Measurements from ENCODE around the gene UBAP1.
A peak's percentile ranks its signal among the peaks of the same experiment; 100 is the strongest.
"Not testable (repeated sequence)": the region's sequence is repeated elsewhere in the genome, so short reads cannot be mapped to it uniquely, and the experiment has no call there.

UBAP1 gene

DNA sequence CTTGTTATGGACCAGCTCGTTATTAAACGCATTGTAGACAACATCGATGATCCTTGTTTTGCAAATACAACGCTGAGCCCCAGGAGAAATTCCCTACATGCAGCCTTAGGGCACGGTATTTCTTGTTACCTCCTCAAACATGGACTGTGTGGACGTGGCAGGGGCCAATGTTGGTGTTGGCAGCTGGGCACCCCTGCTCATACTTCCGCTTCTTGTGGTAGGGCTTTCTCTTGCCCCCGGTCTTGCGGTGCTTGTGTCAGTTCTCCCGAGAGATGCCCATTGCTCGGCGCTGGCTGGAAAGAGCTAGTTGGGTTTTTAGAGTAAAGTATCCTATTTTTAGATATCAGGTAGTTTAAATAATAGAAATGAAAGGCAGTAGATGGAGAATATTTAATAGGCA is 45.5 kb downstream of the UBAP1 start:
- no peak for DNase-seq (ENCODE audit: low spot score)

DNA sequence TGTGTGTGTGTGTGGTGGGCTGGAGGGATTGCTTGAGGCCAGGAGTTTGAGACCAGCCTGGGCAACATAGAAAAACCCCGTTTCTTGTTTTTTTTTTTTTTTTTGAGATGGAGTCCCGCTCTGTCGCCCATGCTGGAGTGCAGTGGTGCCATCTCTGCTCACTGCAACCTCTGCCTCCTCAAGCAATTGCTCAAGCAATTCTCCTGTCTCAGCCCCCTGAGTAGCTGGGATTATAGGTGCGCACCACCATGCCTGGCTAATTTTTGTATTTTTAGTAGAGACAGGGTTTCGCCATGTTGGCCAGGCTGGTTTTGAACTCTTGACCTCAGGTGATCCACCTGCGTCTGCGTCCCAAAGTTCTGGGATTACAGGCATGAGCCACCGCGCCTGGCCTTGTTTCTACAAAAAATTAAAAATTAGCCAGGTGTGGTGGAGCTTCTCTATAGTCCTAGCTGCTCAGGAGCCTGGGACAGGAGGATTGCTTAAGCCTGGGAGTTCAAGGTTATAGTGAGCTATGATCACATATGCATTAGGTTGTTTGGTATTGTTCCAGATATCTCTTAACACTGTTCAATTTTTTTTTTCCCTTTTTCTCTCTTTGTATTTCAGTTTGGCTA is 47.4 kb downstream of the UBAP1 start:
- DNase-seq (ENCODE audit: low spot score) = not testable (repeated sequence)

DNA sequence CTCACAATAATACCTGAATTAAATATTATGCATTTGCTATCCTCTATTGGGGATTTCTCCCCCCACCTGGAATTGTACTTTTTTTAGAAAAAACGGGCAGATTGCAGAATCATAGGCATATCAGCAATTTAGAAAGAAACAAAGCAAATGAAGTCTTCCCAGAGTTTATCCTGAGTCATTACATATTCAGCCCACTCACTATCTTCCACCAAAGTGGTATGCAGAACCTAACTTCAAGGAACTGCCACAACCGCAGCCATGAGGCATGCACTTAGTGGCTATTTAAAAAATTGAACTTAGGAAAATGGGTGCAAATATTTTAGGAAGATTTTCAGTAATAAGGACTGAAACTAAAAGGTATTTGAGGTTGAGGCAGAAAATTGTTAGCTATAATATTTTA is 48.6 kb downstream of the UBAP1 start:
- DNase-seq (ENCODE audit: low spot score) = no peak

DNA sequence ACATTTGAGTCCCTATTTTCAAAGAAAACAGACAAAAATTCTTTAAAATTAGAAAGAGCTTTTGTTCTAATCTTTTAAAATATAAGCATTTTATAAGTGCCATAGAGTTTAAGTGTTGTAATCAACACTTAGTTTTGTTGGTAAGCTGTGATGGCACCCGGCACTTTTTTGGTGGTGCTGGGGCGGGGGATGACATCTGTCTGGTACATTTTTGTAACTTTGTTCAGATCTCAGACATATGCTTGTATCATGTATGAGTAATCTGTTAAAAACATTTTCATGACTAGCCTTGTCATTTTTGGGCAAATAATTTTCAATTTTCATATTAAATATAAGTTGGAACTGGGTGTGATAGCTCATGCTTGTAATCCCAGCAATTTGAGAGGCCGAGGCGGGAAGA is 51.7 kb downstream of the UBAP1 start:
- no peak for DNase-seq (ENCODE audit: low spot score)

DNA sequence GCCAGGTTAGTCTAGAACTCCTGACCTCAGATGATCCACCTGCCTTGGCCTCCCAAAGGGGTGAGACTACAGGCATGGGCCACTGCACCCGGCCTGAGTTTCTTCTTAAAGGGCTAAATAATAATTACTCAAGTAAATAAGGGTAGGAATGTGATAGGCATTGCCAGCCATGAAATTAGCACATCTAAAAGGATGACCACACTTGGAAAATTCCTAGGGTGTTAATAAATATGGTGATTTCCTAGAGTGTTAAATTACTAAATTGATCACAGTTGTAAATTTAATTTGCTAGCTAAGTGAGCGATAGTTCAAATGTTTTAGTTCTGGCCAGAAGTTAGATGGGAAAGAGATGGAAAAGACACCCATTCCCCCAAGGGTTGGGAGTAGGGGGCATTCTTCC is 53.4 kb downstream of the UBAP1 start:
- no peak for DNase-seq (ENCODE audit: low spot score)

DNA sequence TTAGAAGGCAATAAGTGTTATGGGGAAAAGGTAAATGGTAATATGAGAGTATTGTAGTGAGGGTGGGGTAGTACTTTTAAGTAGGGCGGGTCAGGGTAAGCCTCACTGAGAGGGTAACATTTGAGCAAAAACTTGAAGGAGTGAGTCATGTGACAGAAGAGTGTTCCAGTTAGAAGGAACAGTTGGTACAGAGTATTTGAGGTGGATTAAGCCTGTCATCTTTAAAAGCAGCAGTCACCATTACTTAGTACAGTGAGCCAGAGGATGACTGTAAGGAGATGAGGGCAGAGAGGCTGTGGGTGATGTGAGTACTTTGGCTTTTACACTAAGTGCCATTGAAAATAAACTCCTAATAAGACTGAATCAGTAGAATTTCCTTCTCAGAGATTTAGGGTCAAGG is 54.8 kb downstream of the UBAP1 start:
- no peak for DNase-seq (ENCODE audit: low spot score)

DNA sequence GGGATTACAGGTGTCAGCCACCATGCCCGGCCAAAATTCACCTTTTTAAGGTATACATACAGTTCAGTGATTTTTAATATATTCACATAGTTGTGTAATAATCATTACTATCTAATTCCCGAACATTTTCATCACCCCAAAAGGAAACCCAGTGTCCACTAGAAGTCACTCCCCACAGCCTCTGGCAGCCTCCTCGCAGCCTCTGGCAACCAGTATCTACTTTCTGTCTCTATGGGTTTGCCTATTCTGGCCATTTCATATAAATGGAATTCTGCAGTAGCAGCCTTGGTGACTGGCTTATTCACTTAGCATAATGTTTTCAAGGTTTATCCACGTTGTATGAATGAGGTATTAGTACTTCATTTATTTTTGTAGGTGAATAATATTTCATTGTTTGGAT is 59.0 kb downstream of the UBAP1 start:
- DNase-seq (ENCODE audit: low spot score) = no peak

DNA sequence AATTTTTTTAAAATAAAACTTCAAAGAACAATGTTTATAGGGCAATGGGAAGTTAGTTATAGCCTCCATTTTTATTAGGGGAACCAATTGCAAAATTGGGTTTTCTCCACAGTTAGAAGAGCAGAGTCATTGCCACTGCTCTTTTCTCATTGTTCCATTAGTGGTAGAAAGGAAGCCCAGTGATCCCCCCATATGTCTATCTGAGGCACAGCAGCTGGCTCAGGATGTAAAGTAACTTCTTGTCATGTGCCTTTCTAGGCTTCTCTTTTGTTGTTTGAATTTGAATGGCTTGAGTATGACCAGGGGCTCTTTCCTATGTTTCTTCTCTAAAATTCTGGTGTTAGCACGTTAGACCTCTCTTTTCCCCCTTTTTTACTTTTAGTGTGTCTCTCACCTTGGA is 61.2 kb downstream of the UBAP1 start:
- DNase-seq (ENCODE audit: low spot score) = no peak

DNA sequence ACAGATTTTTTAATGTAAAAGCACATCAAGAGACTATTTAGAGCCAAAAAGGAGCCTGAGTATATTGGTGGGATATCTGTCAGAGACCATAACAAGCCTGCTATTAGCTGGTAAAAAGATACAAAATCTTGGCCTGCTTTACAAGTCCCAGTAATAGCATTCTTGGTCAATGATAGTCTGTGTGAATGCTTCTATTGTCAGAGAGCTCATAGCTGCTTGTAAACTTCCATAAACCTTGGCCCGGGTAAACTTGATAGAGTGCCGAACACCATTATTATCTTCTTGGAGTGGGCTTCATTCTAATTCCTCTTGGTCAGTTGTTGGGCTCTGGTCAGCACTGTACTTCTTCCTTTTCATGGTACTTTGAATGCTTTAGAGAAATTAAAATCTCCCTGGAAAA is 64.0 kb downstream of the UBAP1 start:
- DNase-seq (ENCODE audit: low spot score) = no peak

DNA sequence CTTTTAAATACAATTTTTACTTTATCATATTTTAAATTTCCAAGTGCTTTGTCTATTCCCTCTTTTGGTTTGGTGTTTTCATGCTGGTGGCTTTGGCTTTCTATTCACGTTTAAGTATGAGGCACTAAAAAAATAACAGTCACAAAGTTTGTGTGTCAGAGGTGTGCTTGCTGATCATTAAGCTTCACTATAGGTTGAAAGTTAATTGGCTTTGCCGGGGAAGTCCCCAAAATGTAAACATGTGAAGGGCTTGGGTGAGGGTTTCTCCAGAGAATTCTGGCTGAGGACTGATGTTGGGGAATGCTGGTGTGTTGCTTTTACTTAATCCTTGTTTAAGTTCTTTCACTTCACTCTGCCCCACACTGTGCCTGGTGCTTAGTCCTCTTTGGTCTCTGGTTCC is 66.4 kb downstream of the UBAP1 start:
- DNase-seq (ENCODE audit: low spot score) = not testable (repeated sequence)

DNA sequence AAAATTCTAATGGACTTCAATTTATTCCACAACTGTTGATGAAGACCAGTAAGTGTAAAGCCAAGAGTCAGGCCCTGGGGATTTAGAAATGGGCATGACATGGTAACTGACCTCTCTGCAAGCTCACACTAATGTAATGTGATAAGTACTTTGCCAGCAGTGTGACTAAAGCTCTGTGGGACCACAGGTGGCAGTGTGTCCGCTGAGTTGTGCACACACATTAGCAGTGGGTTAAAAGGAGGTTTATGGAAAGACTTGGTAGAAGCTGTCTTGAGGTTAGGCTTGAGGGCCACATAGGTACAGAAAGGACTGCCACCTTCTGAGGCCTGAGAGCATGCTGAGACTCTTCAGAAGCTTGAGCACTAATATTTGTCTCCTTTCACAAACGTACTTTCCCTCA is 67.6 kb downstream of the UBAP1 start:
- no peak for DNase-seq (ENCODE audit: low spot score)

DNA sequence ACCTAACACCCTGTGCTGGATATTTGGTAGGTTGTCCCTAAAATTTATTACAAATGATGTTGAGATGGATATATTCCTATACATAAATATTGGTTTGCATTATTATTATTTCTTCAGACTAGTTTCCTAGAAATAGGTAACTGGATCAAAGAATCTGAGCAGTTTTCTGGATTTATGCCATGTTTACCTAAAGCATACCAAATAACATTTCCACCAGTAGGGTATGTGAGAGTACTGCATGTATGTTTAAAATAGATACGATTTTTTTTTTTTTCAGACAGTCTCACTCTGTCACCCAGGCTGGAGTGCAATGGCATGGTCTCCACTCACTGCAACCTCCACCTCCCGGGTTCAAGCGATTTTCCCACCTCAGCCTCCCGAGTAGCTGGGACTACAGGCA is 68.9 kb downstream of the UBAP1 start:
- DNase-seq (ENCODE audit: low spot score) = not testable (repeated sequence)

DNA sequence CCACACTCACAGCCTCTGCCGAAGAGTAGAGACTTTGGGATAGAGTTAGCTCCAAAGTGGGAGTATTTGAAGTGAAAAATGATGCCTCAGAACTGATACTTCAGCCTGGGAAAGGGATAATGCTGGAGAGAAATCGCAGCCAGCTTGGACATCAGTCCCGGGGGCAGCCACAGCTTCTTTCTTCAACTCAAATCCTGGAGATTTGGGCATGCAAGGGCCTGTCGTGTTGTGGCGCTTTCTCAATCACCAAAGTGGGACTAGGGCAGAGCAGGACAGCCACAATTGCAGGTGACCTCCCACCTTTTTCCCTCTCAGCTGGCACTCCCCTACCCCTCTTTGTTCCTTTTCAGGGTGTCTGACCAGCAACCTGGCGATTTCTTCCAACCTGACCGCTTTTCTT is 70.4 kb downstream of the UBAP1 start:
- no peak for DNase-seq (ENCODE audit: low spot score)

DNA sequence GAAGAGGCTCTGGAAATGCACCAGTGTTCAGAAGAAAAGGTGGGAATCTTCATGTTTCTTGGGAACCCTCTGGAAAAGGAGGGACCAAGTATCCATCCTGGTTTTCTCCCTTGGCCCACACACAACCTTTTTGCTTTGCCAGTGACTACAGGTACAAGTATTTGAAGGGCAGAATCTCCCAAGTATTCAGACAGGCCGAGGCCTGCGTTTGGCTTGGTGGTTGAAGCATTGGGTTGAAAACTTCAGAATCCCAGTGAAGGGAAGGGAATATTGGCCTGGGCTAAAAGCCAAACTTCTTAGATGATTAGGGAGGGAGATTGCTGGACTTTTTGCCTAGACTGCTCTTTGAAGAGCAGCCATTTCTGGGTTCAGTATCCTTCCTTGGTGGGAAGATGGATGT is 71.9 kb downstream of the UBAP1 start:
- DNase-seq (ENCODE audit: low spot score) = no peak

DNA sequence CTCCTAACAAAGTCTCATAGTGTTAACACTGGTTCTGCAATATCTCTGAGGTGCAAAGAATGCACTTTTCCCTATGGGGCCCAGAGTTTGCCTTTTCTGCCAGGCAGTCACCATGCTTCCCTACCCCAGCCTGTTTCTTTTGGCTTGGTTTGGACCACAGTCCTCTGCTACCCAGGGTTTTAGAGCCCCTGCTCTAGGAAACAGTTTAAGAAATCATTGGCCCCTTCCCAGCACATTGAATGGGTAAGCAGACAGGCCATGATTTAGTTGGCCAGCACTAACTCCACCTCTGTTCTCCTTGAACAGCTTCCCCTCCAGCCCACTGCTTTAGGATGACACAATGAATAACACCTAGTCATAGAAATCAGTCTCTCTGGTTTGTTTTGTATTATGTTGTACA is 73.2 kb downstream of the UBAP1 start:
- DNase-seq (ENCODE audit: low spot score) = no peak

DNA sequence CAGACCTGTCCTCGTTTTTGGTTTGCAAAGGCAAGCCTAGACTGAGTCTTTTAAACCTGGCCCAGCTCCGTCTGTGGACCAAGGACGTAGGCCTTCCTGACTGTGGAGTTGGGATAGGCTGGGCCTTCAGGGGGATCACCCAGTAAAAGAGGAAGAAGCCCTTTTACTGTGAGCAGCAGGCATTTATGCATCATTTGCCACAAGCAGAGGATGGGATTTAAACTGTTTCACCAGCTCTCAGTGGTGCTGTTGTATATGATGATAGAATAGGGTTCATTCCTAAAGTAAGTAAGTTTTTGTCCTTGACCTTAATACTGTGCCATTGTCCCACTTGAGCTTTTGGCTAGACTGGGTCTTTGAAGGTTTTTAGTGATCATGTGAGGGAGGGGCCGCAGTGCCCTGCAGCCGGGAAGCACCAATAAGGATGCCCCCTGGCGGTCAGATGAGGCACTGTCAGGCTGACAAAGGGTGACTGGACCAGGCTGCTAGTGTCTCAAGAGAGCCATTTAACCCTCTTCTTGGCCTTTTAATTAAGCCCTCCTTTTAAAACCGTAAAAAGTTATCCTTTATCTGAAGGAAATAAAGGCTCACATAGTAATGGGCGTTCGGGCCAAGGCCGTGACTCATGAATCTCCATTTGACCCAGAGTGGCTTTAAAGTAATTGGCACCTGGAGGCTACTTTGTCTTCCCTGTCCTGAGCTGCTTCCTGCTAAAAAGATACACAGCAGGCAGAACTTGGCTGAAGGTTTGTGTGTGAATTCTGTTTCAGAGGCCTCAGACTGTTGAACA is 74.0 kb downstream of the UBAP1 start:
- DNase-seq (ENCODE audit: low spot score) = peak; percentile 81

DNA sequence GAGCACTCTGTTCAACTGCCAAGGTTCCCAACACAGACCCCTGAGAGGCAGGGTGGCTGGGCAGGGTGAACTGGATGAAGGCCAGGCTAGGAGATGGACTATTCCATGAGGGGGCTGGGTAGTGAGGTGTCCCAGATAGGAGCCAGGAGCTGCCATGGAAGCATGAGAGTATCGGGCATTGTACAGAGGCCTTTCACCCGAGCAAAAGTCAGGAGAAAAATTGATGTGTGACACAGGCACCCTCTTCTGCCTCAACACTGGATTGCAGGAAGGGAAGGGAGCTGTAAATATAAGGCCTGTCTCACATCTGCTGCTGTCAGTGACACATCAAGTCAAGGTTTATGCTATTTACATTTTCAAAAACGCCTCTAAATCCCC is 74.6 kb downstream of the UBAP1 start:
- no peak for DNase-seq (ENCODE audit: low spot score)

DNA sequence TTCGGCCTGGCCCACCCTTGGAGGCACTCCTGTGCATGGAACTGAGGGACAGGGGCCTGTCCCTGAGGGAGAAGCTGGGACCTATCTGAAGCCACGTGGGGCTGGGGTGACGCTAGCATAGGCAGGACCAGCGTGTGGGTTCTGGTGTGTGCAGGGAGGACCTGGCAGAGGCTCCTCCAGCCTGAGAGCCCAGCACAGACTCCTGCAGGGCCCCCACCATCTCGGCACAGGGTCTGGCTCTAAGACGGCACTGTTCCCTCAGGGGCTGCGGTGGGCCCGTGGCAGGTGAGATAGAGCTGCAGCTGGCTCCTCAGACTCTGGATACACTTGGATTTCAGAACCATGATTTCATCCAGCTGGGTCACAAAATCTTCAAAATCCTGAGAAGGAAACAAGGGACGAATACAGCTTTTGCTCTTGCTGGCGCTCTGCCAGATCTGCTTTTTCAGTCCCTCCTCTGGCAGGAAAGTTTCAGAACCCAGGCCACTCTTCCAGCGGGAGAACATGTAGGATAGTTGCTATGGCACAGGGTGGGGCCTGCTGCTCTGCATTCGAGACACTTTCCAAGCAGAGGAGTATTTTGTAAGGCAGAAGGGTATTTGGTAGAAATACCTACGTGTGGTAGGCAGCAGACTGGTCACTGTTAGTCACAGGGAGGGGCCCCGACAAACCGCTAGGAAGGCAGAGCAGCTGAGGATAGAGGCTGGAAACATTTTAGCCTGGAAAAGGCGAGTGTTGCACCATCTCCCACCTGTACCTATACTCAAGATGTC is 75.5 kb downstream of the UBAP1 start:
- DNase-seq (ENCODE audit: low spot score) = no peak

DNA sequence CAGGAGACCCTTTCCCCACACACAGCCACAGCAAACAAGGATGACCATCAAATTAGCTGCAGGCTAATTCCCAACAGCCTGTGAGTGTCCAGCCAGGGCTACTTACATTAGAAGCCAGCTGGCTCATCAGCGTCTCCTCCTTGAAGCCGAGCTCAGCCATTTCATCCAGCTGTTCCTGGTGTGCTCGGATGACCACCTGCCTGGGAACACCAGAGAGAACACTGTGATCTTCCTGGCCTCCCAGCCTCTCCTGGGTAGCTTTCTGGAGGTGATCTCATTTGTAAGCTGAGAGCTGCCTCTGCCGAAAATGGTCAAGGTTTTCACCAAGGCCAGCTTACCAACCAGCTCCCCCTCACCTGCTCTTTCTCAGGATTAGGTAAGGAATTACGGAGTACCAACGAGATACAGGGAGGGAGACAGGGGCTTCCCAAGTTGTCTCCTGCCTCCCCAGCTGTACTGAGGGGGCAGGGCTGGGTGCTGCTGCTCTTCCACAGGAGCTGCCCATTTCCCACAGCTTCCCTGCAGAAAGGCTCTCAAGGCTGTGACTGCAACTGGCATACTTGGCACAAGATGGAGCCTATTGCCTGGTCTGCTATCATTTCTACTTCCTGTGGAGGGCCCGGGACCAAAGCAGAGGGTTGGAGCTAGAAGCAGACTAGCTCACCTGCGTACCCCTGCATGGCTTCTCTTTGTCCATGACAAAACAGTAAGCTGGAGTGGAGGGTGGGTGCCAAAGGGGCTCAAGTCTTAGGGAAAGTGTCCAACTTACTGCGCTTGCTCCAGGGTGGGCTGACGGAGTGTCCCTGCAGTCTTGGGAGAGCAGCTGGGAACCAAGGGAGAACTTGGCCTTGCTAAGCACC is 76.4 kb downstream of the UBAP1 start:
- no peak for DNase-seq (ENCODE audit: low spot score)

DNA sequence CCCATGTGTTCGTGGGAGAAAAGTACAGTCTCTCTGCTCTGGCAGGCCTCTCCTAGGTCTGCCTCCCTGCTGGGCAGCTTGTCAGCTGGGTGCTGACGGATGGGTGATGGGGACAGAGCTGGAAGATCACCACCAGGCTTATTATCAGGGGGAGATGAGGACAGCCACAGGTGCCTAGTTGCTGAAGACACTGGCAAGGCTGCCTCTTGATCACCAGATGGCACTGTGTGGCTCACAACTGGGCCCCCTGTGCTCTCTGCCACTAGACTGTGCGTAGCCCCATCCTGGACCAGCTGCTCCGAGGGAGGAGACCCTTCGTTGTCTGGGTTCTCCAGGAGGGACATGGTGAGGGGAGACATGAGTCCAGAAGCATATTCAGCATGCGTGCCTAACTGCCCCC is 77.3 kb downstream of the UBAP1 start:
- no peak for DNase-seq (ENCODE audit: low spot score)

DNA sequence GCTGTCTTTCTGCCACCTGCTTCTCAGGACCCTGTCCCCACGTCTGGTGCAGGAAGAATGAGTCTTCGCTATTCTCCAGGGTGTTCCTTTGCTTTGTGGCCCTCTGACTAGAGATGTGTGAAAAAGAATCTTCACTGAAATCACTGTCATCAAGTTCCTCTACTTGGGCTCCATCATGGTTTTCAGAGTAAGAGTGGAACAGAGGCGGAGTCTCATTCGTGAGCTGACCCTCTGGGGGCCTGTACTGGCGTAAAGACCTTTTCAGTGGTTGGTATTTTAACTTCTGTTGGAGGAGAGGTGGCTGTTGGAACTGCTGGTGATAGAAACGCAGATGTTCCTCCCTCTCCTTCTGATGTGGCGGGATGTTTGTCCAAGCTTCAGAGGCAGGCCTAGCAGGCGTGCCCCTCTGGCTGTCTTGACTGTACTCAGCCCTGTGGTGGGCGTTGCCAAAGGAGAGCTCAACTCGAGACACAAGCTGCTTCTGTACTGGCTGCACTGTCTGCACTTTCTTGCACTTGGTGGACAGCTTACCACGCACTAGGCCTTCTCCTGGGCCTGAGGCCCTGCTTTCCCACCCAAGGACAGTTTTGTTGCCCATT is 78.2 kb downstream of the UBAP1 start:
- no peak for DNase-seq (ENCODE audit: low spot score)

DNA sequence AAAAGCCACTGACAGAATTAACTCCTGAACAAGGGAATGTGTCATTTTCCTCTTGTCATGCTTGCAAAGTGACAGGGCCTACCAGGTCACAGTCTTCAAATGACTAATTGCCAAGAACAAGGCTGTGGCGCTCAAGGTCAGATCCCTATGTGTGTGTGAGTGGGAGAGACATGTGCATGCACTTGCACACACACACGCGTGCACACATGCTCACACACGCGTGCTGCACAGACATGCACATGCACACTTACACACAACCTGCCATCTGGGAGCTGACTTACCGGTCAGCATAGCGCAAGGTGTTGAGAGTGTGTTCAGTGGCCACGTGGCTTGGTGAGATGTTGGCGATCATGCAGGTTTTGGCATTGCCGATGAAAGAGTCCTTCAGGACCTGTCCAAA is 80.5 kb downstream of the UBAP1 start:
- DNase-seq (ENCODE audit: low spot score) = no peak
